HEK293 (cell line): Measurements from ENCODE around the gene PPP1R14C.

Experiments
- CTCF ChIP-seq: fragments of 450-650 bp; formaldehyde crosslinking; IDR thresholded peaks from 2 replicates; pipeline ENCODE4 v1.5.1; 2016; ENCODE audit warnings: missing biosample characterization, missing genetic modification characterization
- ZBTB20 ChIP-seq: fragments of 450-650 bp; formaldehyde crosslinking; IDR thresholded peaks from 2 replicates; pipeline ENCODE4 v1.5.1; 2016; ENCODE audit warnings: missing biosample characterization, missing genetic modification characterization
- ZBTB8A ChIP-seq: fragments of 450-650 bp; formaldehyde crosslinking; IDR thresholded peaks from 2 replicates; pipeline ENCODE4 v1.5.1; 2016; ENCODE audit warnings: missing biosample characterization, missing genetic modification characterization
- ZNF214 ChIP-seq: fragments of 450-650 bp; formaldehyde crosslinking; IDR thresholded peaks from 2 replicates; pipeline ENCODE4 v1.5.1; 2017; ENCODE audit warnings: missing biosample characterization, mild to moderate bottlenecking, missing genetic modification characterization, borderline replicate concordance
- ZNF311 ChIP-seq: fragments of 450-650 bp; formaldehyde crosslinking; IDR thresholded peaks from 2 replicates; pipeline ENCODE4 v1.5.1; 2017; ENCODE audit warnings: missing biosample characterization, missing genetic modification characterization, borderline replicate concordance
- ZNF639 ChIP-seq: fragments of 450-650 bp; formaldehyde crosslinking; IDR thresholded peaks from 2 replicates; pipeline ENCODE4 v1.5.1; 2016; ENCODE audit warnings: missing biosample characterization, missing genetic modification characterization
- TF ChIP-seq, protein P1 (sequence below): fragments of 450-650 bp; formaldehyde crosslinking; IDR thresholded peaks from 2 replicates; pipeline ENCODE4 v1.5.1; 2016; ENCODE audit warnings: missing biosample characterization, missing genetic modification characterization

DNA sequence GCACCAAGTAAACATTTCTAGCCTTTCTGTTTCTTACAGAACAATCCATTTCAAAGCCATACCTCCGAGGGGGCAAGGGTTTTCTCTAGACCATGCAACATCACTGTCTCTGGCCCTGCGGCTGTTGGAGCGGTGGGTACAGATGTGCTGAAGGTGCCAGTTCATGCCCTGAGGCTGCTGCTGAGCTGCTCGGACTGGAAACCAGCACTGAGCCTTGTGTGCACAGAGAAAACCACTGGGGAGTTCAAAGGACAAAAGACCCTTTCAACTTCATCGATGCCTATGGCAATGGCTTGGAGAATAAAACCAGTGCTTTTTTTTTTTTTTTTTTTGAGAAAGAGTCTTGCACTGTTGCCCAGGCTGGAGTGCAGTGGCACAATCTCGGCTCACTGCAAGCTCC is 132.6 kb downstream of the PPP1R14C start:
- TF ChIP-seq ZBTB8A (tag by site-specific recombination) (no peak), ZBTB20 (tag by site-specific recombination) (no peak), CTCF (no peak), ZNF214 (tag by site-specific recombination) (no peak), ZNF311 (tag by site-specific recombination) (no peak), ZNF639 (tag by site-specific recombination) (no peak)
- TF ChIP-seq, protein P1, sequence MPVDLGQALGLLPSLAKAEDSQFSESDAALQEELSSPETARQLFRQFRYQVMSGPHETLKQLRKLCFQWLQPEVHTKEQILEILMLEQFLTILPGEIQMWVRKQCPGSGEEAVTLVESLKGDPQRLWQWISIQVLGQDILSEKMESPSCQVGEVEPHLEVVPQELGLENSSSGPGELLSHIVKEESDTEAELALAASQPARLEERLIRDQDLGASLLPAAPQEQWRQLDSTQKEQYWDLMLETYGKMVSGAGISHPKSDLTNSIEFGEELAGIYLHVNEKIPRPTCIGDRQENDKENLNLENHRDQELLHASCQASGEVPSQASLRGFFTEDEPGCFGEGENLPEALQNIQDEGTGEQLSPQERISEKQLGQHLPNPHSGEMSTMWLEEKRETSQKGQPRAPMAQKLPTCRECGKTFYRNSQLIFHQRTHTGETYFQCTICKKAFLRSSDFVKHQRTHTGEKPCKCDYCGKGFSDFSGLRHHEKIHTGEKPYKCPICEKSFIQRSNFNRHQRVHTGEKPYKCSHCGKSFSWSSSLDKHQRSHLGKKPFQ: no peak
